K562 (cell line): ENCODE data around the gene EEF2. TPM values are rescaled to one million over a fixed set of nuclear protein-coding genes. Genes with fewer than 3 reads are reported as not detected.
A peak's percentile ranks its signal among the peaks of the same experiment; 100 is the strongest.

ENCODE experiments used
- ATAC-seq: fragments of 200-7000 bp; cut with Tn5 transposase; 3 replicates; pipeline ENCODE4 v1.9.1; 2020; ENCODE audit warnings: moderate library complexity
- BruUV-seq: library from RNA; stranded (reverse); fragments of 400-500 nt; replicated peaks from 2 replicates; lab custom pipeline; 2021; lab: Mats Ljungman, UMichigan
- CTCF ChIA-PET: fragments of 300-600 bp; formaldehyde crosslinking; extraction: SDS; loops from one replicate; lab custom pipeline; 2021; ENCODE audit warnings: low intra/inter-chr PET ratio; lab: Yijun Ruan, JAX
- POLR2A ChIA-PET: fragments of 300-600, 350-650 bp; sonication (Branson Sonifier 250); formaldehyde crosslinking; extraction: SDS; loops from one replicate; lab custom pipeline; 2021; ENCODE audit warnings: antibody characterized with exemption, inconsistent platforms; lab: Yijun Ruan, JAX
- DNase-seq, 4 experiments: peaks; one replicate each; pipeline versions ENCODE4 v3.0.0 to v3.0.0-alpha.2; 2011 to 2018; ENCODE audit warnings: low spot score in 3 of 4, mixed read lengths in 3 of 4; ENCODE audit errors: extremely low read depth in 1 of 4
- FAIRE-seq: peaks from 2 replicates; lab custom pipeline; 2011; peaks lifted over from hg19 to GRCh38; lab: Jason Lieb, UNC
- H2AFZ ChIP-seq: 2 replicates; pipeline ENCODE4 v1.6.0; 2011; ENCODE audit warnings: low read depth, low read length, control low read depth, inconsistent platforms
- H3K27ac ChIP-seq: fragments of 200-600 bp; 3 replicates; pipeline ENCODE4 v1.8.0; 2011; ENCODE audit warnings: low read depth, mild to moderate bottlenecking, control low read depth, inconsistent platforms, low read length, moderate library complexity, mixed read lengths; ENCODE audit errors: extremely low read depth
- H3K27me3 ChIP-seq, 2 experiments: fragments of 300-600 bp in 1 of 2; 2 replicates in 1 of 2; 3 replicates in 1 of 2; pipeline versions ENCODE4 v1.6.0 to v1.8.0; 2011; ENCODE audit warnings: inconsistent platforms in 2 of 2, low read length in 2 of 2, mild to moderate bottlenecking in 1 of 2, mixed read lengths in 1 of 2, moderate library complexity in 1 of 2; ENCODE audit not compliant: control insufficient read depth in 2 of 2, insufficient read depth in 2 of 2
- H3K36me3 ChIP-seq: fragments of 300-600 bp; 3 replicates; pipeline ENCODE4 v1.8.0; 2011; ENCODE audit warnings: mild to moderate bottlenecking, low read length, inconsistent platforms; ENCODE audit not compliant: control insufficient read depth, insufficient read depth
- H3K4me1 ChIP-seq, 2 experiments: fragments of 200-600 bp in 1 of 2; replicated peaks in 1 of 2; 2 replicates in 1 of 2; 3 replicates in 1 of 2; pipeline versions ENCODE4 v1.5.1 to v1.8.0; 2011; ENCODE audit warnings: inconsistent platforms in 2 of 2, low read length in 2 of 2, mild to moderate bottlenecking in 1 of 2, mixed read lengths in 1 of 2, moderate library complexity in 1 of 2; ENCODE audit not compliant: control insufficient read depth in 2 of 2, insufficient read depth in 2 of 2
- H3K4me2 ChIP-seq: 2 replicates; pipeline ENCODE4 v1.6.1; 2011; ENCODE audit warnings: low read length, control low read depth, inconsistent platforms, mixed read lengths; ENCODE audit not compliant: insufficient read depth
- H3K4me3 ChIP-seq: fragments of 200-600 bp; sonication (generic), shearing (Covaris generic); 2 replicates; pipeline ENCODE4 v1.5.1; 2016; ENCODE audit warnings: control low read depth, inconsistent platforms
- H3K79me2 ChIP-seq: fragments of 200-600 bp; 3 replicates; pipeline ENCODE4 v1.8.0; 2011; ENCODE audit warnings: low read length, inconsistent platforms; ENCODE audit not compliant: control insufficient read depth, insufficient read depth
- H3K9ac ChIP-seq, 2 experiments: 2 replicates each; pipeline versions ENCODE4 v1.6.0 to v1.6.1; 2011; ENCODE audit warnings: low read depth in 2 of 2, low read length in 2 of 2, control low read depth in 1 of 2, inconsistent platforms in 1 of 2, mild to moderate bottlenecking in 1 of 2, mixed read lengths in 1 of 2; ENCODE audit not compliant: insufficient read depth in 1 of 2
- H3K9me1 ChIP-seq: one replicate; pipeline ENCODE4 v1.6.0; 2011; ENCODE audit warnings: inconsistent platforms, mild to moderate bottlenecking, low read length, moderate library complexity; ENCODE audit not compliant: control insufficient read depth, insufficient read depth
- H3K9me3 ChIP-seq: replicated peaks from 2 replicates; pipeline ENCODE4 v1.5.1; 2011; ENCODE audit warnings: low read depth, low read length, inconsistent platforms; ENCODE audit not compliant: control insufficient read depth, insufficient read depth
- H4K20me1 ChIP-seq: replicated peaks from 2 replicates; pipeline ENCODE4 v1.6.1; 2011; ENCODE audit warnings: low read length, inconsistent platforms, mixed read lengths; ENCODE audit not compliant: control insufficient read depth, insufficient read depth
- CEBPB ChIP-seq: fragments of 450-650 bp; IDR thresholded peaks from 2 replicates; pipeline ENCODE4 v1.6.1; 2016; ENCODE audit warnings: missing genetic modification characterization, missing compliant biosample characterization
- IRF2 ChIP-seq: sonication (generic); formaldehyde crosslinking; IDR thresholded peaks from 2 replicates; pipeline ENCODE4 v1.8.1; 2022; ENCODE audit warnings: mild to moderate bottlenecking, missing genetic modification reagents
- POLR2A ChIP-seq: fragments of 450-650 bp; conservative IDR thresholded peaks from 2 replicates; pipeline ENCODE4 v1.6.1; 2016
- POLR2AphosphoS5 ChIP-seq: IDR thresholded peaks from 2 replicates; pipeline ENCODE4 v1.6.1; 2011; ENCODE audit warnings: mild to moderate bottlenecking, low read depth, low read length, moderate library complexity; ENCODE audit not compliant: control insufficient read depth, insufficient read depth
- POLR2G ChIP-seq: fragments of 200-400 bp; formaldehyde crosslinking; IDR thresholded peaks from 2 replicates; pipeline ENCODE4 v1.6.1; 2017; ENCODE audit warnings: low read depth, mild to moderate bottlenecking, antibody characterized with exemption, low read length, moderate library complexity
- PRPF4 ChIP-seq: fragments of 200-400 bp; formaldehyde crosslinking; IDR thresholded peaks from one replicate; pipeline ENCODE4 v1.6.1; 2017; ENCODE audit warnings: low read length, low read depth, mild to moderate bottlenecking; ENCODE audit not compliant: insufficient read depth, poor library complexity, severe bottlenecking
- RBM22 ChIP-seq: fragments of 200-400 bp; formaldehyde crosslinking; IDR thresholded peaks from 2 replicates; pipeline ENCODE4 v1.6.1; 2018; ENCODE audit warnings: low read length, low read depth; ENCODE audit not compliant: poor library complexity, severe bottlenecking
- SIN3A ChIP-seq, 2 experiments: fragments of 150-350 bp in 1 of 2; IDR thresholded peaks; 2 replicates each; pipeline ENCODE4 v1.6.1; 2011 to 2016; ENCODE audit warnings: borderline replicate concordance in 2 of 2, low read depth in 2 of 2, low read length in 2 of 2, mild to moderate bottlenecking in 2 of 2, moderate library complexity in 2 of 2; ENCODE audit not compliant: control insufficient read depth in 1 of 2
- SREBF2 ChIP-seq: sonication (generic); formaldehyde crosslinking; IDR thresholded peaks from 2 replicates; pipeline ENCODE4 v1.4.0; 2020; ENCODE audit warnings: mild to moderate bottlenecking, missing genetic modification reagents
- TCF3 ChIP-seq: sonication (generic); formaldehyde crosslinking; IDR thresholded peaks from 2 replicates; pipeline ENCODE4 v1.4.0; 2020; ENCODE audit warnings: mild to moderate bottlenecking, missing genetic modification reagents
- ZNF347 ChIP-seq: fragments of 450-650 bp; formaldehyde crosslinking; IDR thresholded peaks from 2 replicates; pipeline ENCODE4 v1.4.0; 2020; ENCODE audit warnings: low read depth, mild to moderate bottlenecking, moderate library complexity
- WGBS: fragments of 100-300 bp; shearing (Covaris generic); methylation state at CpG from one replicate; pipeline ENCODE4 v1.1.6; 2016; ENCODE audit warnings: low coverage, mixed read lengths; ENCODE audit not compliant: insufficient coverage; ENCODE audit errors: missing lambda C conversion rate; 5-methylcytosine and 5-hydroxymethylcytosine counted together
- in situ Hi-C: fragments of 300-500 bp; cut with MboI; formaldehyde crosslinking; loops from 4 replicates; pipeline ENCODE4 v1.15.0; 2018; ENCODE audit warnings: inconsistent platforms, mixed read lengths
- intact Hi-C: fragments of 100-400 bp; cut with micrococcal nuclease; formaldehyde crosslinking; loops from 2 replicates; pipeline ENCODE4 v1.14.2; 2022
- polyA plus RNA-seq, 8 experiments: library from polyadenylated mRNA; depleted of rRNA in 4 of 8; stranded (reverse) in 5 of 8; unstranded in 3 of 8; fragments of >200 nt; fragmentation: Nextera tagmentation in 2 of 8; fragmentation: Illumina TruSeq in 1 of 8; extraction: Ambion mirVana in 2 of 8; extraction: Trizol in 1 of 8; gene quantifications; 2 replicates each; pipeline versions ENCODE4 v1.2.1 to v1.2.3, GENCODE V29; 2011 to 2014; ENCODE audit warnings: inconsistent platforms in 1 of 8, missing spikeins in 1 of 8
- total RNA-seq, 7 experiments: library from RNA; depleted of rRNA in 6 of 7; stranded (reverse); fragments of >200 nt in 6 of 7; fragmentation: Illumina TruSeq in 2 of 7; extraction: Trizol in 2 of 7; gene quantifications; 2 replicates each; pipeline versions ENCODE4 v1.2.1 to v1.2.3, GENCODE V29; 2011 to 2021; ENCODE audit warnings: low replicate concordance in 1 of 7
- TF ChIP-seq, protein P1 (sequence below): sonication (generic); formaldehyde crosslinking; IDR thresholded peaks from 2 replicates; pipeline ENCODE4 v1.5.0; 2020; ENCODE audit warnings: missing genetic modification reagents
- TF ChIP-seq, protein P2 (sequence below): fragments of 450-650 bp; conservative IDR thresholded peaks from 2 replicates; pipeline ENCODE4 v1.6.1; 2016; ENCODE audit warnings: missing genetic modification characterization, low read depth, mild to moderate bottlenecking, missing compliant biosample characterization, moderate library complexity
- TF ChIP-seq, protein P3 (sequence below): IDR thresholded peaks from 2 replicates; pipeline ENCODE4 v1.6.1; 2012; ENCODE audit warnings: low read depth, low read length, improper control_type of control experiment, borderline replicate concordance

Gene EEF2
- total and polyA plus RNA-seq, 9 of the 15 experiments (the other 6 are each of a cell fraction or from before 2014, with no cell fraction given) = 372 to 3,003 (median 1,453) TPM

GRCh38 chr19:3980353-3981251 is 4.7 kb downstream of the EEF2 start (continued):
- 0 out of 2 replicates have a peak, but pooled peaks have one; percentile 20 for TF ChIP-seq POLR2A

GRCh38 chr19:3979674-3980352 is 5.5 kb downstream of the EEF2 start:
- Histone ChIP-seq H4K20me1 (peaks cover 88% of the 10 kb centered on the region), H3K36me3 (peaks cover 99% of the 10 kb centered on the region), H3K4me3 (no peak overlapping the region), H3K9me1 (peaks cover 35% of the 10 kb centered on the region), H3K9ac (peak overlapping the region in 1 of 2 experiments; percentile 72; a peak in 2 of 4 replicates), H3K4me1 (peaks cover 13 to 73% of the 10 kb centered on the region in 2 experiments; a peak in 4 of 5 replicates), H3K27me3 (no peaks in the 10 kb centered on the region), H3K4me2 (no peak overlapping the region), H2AFZ (no peak overlapping the region), H3K27ac (no peak overlapping the region), H3K9me3 (no peaks in the 10 kb centered on the region), H3K79me2 (peaks cover 76% of the 10 kb centered on the region)
- intact Hi-C loops = no loop called here
- no peak for ATAC-seq
- CTCF ChIA-PET = no interaction called here
- WGBS = 98% methylated on average over 24 of the region's 25 CpGs
- no TSS peak for BruUV-seq
- DNase-seq = peak in 2 of 4 experiments; percentile 10
- POLR2A ChIA-PET = interaction anchor here (0.6 to 9.7 kb wide), 6 partner anchors 8 to 422 kb away, joined by 3 to 215 read pairs (median 4); partner anchors contain the start of gene DAPK3
- no peak for FAIRE-seq
- in situ Hi-C loops = loop anchor here (5.0 kb wide), 1 partner anchor 222 kb away; no protein-coding TSS in a partner anchor
- TF ChIP-seq, protein P1, sequence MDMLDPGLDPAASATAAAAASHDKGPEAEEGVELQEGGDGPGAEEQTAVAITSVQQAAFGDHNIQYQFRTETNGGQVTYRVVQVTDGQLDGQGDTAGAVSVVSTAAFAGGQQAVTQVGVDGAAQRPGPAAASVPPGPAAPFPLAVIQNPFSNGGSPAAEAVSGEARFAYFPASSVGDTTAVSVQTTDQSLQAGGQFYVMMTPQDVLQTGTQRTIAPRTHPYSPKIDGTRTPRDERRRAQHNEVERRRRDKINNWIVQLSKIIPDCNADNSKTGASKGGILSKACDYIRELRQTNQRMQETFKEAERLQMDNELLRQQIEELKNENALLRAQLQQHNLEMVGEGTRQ (CRISPR knock-in tag) = no peak
- TF ChIP-seq ZNF347 (CRISPR knock-in tag) = no peak
- TF ChIP-seq TCF3 (CRISPR knock-in tag) = no peak
- TF ChIP-seq CEBPB = no peak
- peak; percentile 70; the same call in 1 of the 2 replicates for TF ChIP-seq IRF2 (CRISPR knock-in tag)
- TF ChIP-seq POLR2G = peak; percentile 80
- peak; percentile 76 for TF ChIP-seq POLR2AphosphoS5
- TF ChIP-seq, protein P2, sequence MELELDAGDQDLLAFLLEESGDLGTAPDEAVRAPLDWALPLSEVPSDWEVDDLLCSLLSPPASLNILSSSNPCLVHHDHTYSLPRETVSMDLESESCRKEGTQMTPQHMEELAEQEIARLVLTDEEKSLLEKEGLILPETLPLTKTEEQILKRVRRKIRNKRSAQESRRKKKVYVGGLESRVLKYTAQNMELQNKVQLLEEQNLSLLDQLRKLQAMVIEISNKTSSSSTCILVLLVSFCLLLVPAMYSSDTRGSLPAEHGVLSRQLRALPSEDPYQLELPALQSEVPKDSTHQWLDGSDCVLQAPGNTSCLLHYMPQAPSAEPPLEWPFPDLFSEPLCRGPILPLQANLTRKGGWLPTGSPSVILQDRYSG = no peak
- no peak for TF ChIP-seq SREBF2 (CRISPR knock-in tag)
- TF ChIP-seq PRPF4 = peak; percentile 75
- TF ChIP-seq, protein P3, sequence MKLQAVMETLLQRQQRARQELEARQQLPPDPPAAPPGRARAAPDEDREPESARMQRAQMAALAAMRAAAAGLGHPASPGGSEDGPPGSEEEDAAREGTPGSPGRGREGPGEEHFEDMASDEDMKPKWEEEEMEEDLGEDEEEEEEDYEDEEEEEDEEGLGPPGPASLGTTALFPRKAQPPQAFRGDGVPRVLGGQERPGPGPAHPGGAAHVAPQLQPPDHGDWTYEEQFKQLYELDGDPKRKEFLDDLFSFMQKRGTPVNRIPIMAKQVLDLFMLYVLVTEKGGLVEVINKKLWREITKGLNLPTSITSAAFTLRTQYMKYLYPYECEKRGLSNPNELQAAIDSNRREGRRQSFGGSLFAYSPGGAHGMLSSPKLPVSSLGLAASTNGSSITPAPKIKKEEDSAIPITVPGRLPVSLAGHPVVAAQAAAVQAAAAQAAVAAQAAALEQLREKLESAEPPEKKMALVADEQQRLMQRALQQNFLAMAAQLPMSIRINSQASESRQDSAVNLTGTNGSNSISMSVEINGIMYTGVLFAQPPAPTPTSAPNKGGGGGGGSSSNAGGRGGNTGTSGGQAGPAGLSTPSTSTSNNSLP = no peak
- peak in 1 of 2 experiments; percentile 45; a peak in 1 of 4 replicates for TF ChIP-seq SIN3A (IDR thresholded peaks at IDR 0.05; ENCODE audit: borderline replicate concordance in 2 of 2, control insufficient read depth in 1 of 2, low read depth in 2 of 2, low read length in 2 of 2)
- peak; percentile 96 for TF ChIP-seq RBM22
